GM19035 (cell line): ENCODE measurements around the gene NEURL2.
A peak's percentile ranks its signal among the peaks of the same experiment; 100 is the strongest.
"Not testable (repeated sequence)": the region's sequence is repeated elsewhere in the genome, so short reads cannot be mapped to it uniquely, and the experiment has no call there.

ENCODE experiments used
- ATAC-seq: cut with Tn5 transposase; IDR thresholded peaks from one replicate; pipeline ENCODE4 v1.9.1; 2021; ENCODE audit not compliant: unreplicated experiment

Gene NEURL2

DNA sequence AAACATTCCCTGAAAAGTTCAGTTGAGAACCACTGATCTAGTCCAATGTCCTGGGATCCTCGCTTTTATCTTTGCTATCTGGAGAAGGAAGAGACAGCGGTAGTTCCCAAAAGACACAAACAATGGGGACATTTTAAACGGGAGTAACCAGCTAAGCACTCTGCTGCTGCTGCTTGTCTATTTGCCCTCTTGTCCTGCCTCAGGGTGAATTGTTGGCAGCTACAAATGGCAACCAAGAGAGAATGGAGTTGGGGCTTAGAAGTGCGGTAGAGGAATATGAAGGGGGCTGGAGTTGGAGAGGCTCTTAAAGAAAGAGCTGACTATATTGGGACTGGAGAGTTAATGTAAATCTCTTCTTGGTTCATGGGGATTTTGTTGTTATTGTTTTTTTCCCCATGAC is 16.4 kb downstream of the NEURL2 start:
- ATAC-seq = no peak

GRCh38 chr20:45874104-45874481 is 16.9 kb downstream of the NEURL2 start:
- not testable (repeated sequence) for ATAC-seq

- ATAC-seq = no peak
Observed at GRCh38 chr20:45873409-45874103, 17.5 kb downstream of the NEURL2 start.

GRCh38 chr20:45872626-45873025 is 18.4 kb downstream of the NEURL2 start:
- ATAC-seq = no peak

GRCh38 chr20:45867819-45868176 is 23.2 kb downstream of the NEURL2 start:
- no peak for ATAC-seq

DNA sequence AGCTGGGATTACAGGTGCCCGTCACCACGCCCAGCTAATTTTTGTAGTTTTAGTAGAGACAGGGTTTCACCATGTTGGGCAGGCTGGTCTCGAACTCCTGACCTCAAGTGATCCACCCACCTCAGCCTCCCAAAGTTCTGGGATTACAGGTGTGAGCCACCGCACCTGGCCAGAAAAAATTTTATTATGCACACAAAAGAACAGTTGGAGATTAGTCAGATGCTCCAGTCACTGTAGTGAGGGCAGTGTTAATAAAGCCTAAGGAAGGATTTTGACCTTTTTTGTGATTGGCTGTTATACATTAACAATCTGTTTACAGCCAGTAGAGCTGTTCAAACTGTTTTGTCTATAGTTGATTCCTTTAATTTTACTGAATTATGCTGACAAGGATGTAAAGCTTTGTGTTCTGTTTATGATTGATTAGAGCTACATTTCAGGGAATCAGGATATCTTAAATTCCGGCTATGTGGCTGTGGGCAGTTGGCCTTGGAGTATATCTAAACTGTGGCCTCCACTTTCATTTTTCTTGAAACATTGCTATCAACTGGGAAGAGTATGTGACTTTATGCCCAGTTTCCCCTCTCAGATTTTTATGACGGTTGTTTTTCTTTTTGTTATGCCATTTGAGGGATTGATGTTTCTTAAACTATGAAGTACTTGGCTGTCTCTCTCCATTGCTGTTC is 23.7 kb downstream of the NEURL2 start:
- no peak for ATAC-seq

GRCh38 chr20:45866454-45866853 is 24.6 kb downstream of the NEURL2 start:
- ATAC-seq = no peak

GRCh38 chr20:45863543-45864470 is 27.2 kb downstream of the NEURL2 start:
- ATAC-seq = no peak

GRCh38 chr20:45861221-45862075 is 29.6 kb downstream of the NEURL2 start:
- no peak for ATAC-seq

- no peak for ATAC-seq
Observed at GRCh38 chr20:45860560-45861220, 30.3 kb downstream of the NEURL2 start.

- ATAC-seq = no peak
Observed at GRCh38 chr20:45859916-45860315, 31.1 kb downstream of the NEURL2 start.

GRCh38 chr20:45857882-45858216 is 33.2 kb downstream of the NEURL2 start:
- peak; percentile 25 for ATAC-seq

- peak; percentile 98 for ATAC-seq
Observed at GRCh38 chr20:45857114-45857881, 33.7 kb downstream of the NEURL2 start, which contains the start of the genes ACOT8 and ZSWIM3. TSS of gene ACOT8 (minus strand) at chr20:45857392. CDS start at chr20:45857315, 77 bp downstream. TSS of gene ZSWIM3 (plus strand) at chr20:45857614. CDS start at chr20:45857826, 212 bp downstream.

- ATAC-seq = no peak
Observed at GRCh38 chr20:45853484-45853883, 37.5 kb downstream of the NEURL2 start.

DNA sequence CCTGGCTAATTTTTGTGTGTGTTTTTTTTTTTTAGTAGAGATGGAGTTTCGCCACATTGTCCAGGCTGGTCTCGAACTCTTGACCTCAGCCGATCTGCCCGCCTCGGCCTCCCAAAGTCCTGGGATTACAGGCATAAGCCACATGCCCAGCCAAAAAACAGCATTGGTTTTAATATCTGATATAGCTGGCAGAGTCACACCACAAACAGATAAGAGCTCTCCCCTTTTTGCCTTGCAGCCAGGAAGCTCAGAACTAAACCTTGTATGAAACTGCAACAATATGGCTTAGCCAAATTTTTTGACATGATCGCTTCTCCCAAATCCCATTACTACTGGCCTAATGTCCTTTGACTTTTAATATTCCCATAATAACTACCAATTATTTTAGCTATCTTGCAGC is 38.7 kb downstream of the NEURL2 start:
- ATAC-seq = no peak

DNA sequence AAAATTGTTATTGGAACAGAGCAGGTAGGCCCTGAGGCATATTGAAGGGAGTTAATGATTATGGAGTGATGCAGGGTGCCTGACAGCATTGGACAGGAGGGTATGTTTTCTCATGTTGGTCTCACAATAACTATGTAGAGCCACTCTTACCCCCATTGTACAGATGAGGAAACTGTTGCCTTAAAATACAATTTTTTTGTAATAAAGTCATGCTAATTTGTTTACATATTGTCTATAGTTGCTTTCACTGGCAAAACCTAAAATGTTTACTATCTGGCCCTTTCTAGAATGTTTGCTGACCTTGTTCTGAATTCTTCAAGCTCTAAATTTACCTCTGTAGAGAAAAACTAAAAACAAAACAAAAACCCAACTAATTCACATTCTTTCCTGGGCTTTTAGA is 39.5 kb downstream of the NEURL2 start:
- ATAC-seq = no peak

DNA sequence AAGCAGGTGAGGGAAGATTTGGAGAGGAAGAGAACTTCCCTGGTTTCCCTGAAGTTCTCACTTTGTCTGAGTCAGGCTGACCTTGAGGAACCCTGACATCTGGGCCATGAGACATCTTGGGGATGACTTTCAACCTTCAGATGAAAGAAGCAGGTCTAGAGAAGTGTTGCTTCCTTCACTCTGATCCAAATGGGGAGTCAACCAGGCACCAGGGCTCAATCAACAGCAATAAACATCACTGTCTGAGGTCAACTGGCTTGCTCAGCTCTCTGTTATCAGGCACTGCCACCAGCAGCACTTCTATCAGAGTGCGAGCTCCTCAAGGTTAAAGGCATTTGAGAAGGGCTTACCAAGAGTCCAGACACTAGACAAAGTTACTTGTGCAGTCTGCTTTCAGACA is 40.1 kb downstream of the NEURL2 start:
- ATAC-seq = no peak

DNA sequence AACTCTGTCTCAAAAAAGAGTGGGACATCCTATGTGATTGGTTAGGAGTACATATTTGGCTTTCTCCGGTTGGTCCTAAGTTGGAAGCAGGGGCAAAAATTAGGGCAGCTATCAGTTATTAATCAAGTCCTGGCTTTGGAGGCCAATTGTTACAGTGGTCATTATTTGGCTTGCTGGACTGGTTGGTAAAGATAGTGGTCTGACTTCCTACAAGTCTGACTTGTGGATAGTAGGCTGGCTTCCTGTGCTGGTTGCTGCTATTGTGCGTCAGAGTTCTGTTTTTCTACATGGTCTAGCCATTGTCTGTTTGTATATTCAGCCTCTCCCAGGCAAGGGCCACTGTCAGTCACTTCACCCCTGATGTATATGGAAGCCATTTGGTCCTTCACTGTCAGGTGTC is 40.8 kb downstream of the NEURL2 start:
- ATAC-seq = no peak

GRCh38 chr20:45848969-45849582 is 41.9 kb downstream of the NEURL2 start:
- no peak for ATAC-seq
